CD4-positive, alpha-beta memory T cell (primary cell): ENCODE data around the gene FAXC. TPM values are rescaled to one million over a fixed set of nuclear protein-coding genes. Genes with fewer than 3 reads are reported as not detected.

ENCODE experiments used
- CTCF ChIA-PET: fragments of 350-600 bp; sonication (Branson Sonifier 250); formaldehyde crosslinking; loops from one replicate; lab custom pipeline; 2021; ENCODE audit warnings: inconsistent platforms; ENCODE audit not compliant: partially characterized antibody; lab: Charles Lee
- POLR2A ChIA-PET: fragments of 350-600 bp; sonication (Branson Sonifier 250); formaldehyde crosslinking; loops from one replicate; lab custom pipeline; 2021; ENCODE audit not compliant: partially characterized antibody; lab: Charles Lee
- DNase-seq, 5 donors: peaks; one replicate each; pipeline versions ENCODE4 v3.0.0 to v3.0.0-alpha.2; 2020 to 2022; ENCODE audit warnings: mixed read lengths in 1 of 5
- H3K27ac ChIP-seq: one replicate; pipeline ENCODE4 v1.7.0; 2013; ENCODE audit warnings: low read depth, low read length
- H3K27me3 ChIP-seq: 2 replicates; pipeline ENCODE4 v1.7.0; 2013; ENCODE audit warnings: mild to moderate bottlenecking, low read length, moderate library complexity; ENCODE audit not compliant: insufficient read depth
- H3K36me3 ChIP-seq: 2 replicates; pipeline ENCODE4 v1.7.0; 2013; ENCODE audit warnings: mild to moderate bottlenecking, low read length, moderate library complexity; ENCODE audit not compliant: insufficient read depth
- H3K4me1 ChIP-seq: 2 replicates; pipeline ENCODE4 v1.7.0; 2013; ENCODE audit warnings: mild to moderate bottlenecking, low read length, moderate library complexity; ENCODE audit not compliant: insufficient read depth
- H3K4me3 ChIP-seq, 2 donors: one replicate each; pipeline ENCODE4 v1.7.0; 2013; ENCODE audit warnings: low read length in 2 of 2, mild to moderate bottlenecking in 1 of 2
- H3K9me3 ChIP-seq, 2 donors: one replicate each; pipeline ENCODE4 v1.7.0; 2013; ENCODE audit warnings: low read length in 2 of 2, control low read depth in 1 of 2; ENCODE audit not compliant: control insufficient read depth in 1 of 2
- H3K27ac Mint-ChIP-seq, 7 donors: one replicate each; pipeline ENCODE4 v1.8.0; 2020 to 2021; ENCODE audit warnings: mixed read lengths in 7 of 7, mild to moderate bottlenecking in 6 of 7, inconsistent platforms in 3 of 7, moderate library complexity in 3 of 7
- H3K27me3 Mint-ChIP-seq, 2 donors: one replicate each; pipeline ENCODE4 v1.8.0; 2020 to 2021; ENCODE audit warnings: mixed read lengths in 2 of 2
- H3K36me3 Mint-ChIP-seq, 2 donors: one replicate each; pipeline ENCODE4 v1.8.0; 2020 to 2021; ENCODE audit warnings: mixed read lengths in 2 of 2, inconsistent platforms in 1 of 2, mild to moderate bottlenecking in 1 of 2
- H3K4me1 Mint-ChIP-seq, 4 donors: one replicate each; pipeline ENCODE4 v1.8.0; 2020 to 2021; ENCODE audit warnings: mixed read lengths in 4 of 4, mild to moderate bottlenecking in 1 of 4
- H3K4me3 Mint-ChIP-seq, 8 donors: one replicate each; pipeline ENCODE4 v1.8.0; 2020 to 2021; ENCODE audit warnings: mixed read lengths in 8 of 8, mild to moderate bottlenecking in 7 of 8, moderate library complexity in 6 of 8, inconsistent platforms in 3 of 8
- H3K9me3 Mint-ChIP-seq, 8 donors: one replicate each; pipeline ENCODE4 v1.8.0; 2020 to 2021; ENCODE audit warnings: mixed read lengths in 8 of 8, mild to moderate bottlenecking in 5 of 8, inconsistent platforms in 3 of 8, moderate library complexity in 1 of 8
- intact Hi-C: fragments of 100-400 bp; cut with micrococcal nuclease; formaldehyde crosslinking; loops from one replicate; pipeline ENCODE4 v1.15.1; 2023
- polyA plus RNA-seq, 2 donors: library from polyadenylated mRNA; unstranded; fragments of 300-500 nt; fragmentation: Illumina TruSeq; gene quantifications; one replicate each; pipeline ENCODE4 v1.2.3, GENCODE V29; 2021
- total RNA-seq, 2 experiments: library from RNA; stranded (reverse); gene quantifications; one replicate each; pipeline ENCODE4 v1.2.3, GENCODE V29; 2021

Gene FAXC
- total and polyA plus RNA-seq, 4 experiments from 2014 or later, result not detected

DNA sequence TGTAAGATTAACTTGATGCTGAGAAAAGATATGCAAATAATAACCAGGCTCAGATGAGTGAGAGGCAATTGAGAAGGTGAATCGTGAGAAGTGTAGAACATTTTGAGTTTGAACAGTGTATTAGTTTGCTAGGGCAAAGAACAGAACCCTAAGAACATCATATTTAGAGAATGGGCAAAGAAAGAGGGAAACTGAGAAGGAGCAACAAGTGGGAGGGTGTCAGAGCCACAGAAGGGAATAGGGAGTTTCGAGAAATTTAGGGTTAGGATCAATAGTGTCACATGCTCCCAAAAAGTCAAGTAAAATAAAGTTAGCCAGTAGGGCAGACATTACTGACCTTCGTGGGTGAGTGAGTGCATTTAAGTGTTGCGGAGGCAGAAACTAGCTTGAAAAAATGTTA, 5.5 kb upstream of the FAXC start:
- H3K9me3 Mint-ChIP-seq, result no peaks in the 10 kb centered on the region
- no peaks in the 10 kb centered on the region for H3K36me3 Mint-ChIP-seq
- ChIA-PET POLR2A (no interaction called here), CTCF (no interaction called here)
- H3K27me3 ChIP-seq, result peaks cover 13% of the 10 kb centered on the region
- H3K4me3 Mint-ChIP-seq, result no peak overlapping the region
- DNase-seq, result no peak
- intact Hi-C loops, result no loop called here
- H3K27ac Mint-ChIP-seq, result no peak overlapping the region
- H3K4me3 ChIP-seq, result no peak overlapping the region
- H3K36me3 ChIP-seq, result no peaks in the 10 kb centered on the region
- H3K27me3 Mint-ChIP-seq, result peaks cover 36 to 43% of the 10 kb centered on the region in 2 donors
- no peaks in the 10 kb centered on the region for H3K9me3 ChIP-seq
- H3K4me1 Mint-ChIP-seq, result peaks cover 0 to 4% (median 0%) of the 10 kb centered on the region in 4 donors
- no peaks in the 10 kb centered on the region for H3K4me1 ChIP-seq
- H3K27ac ChIP-seq, result no peak overlapping the region

DNA sequence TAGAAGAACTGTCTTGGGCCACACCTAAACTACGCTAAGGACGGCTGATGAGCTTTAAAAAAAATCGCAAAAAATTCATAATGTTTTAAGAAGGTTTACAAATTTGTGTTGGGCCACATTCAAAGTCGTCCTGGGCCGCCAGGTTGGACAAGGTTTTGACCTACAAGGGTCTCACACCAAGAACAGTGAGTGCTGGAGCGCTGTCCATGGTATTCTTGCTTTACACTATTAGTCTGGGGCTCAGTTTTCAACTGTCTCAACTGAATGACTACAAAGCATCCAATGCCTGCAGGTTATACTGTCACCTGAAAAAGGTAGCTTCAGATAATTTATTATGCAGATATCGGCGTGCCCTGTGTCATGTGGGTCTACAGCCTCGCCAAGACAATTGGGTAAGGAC, 3.7 kb upstream of the FAXC start:
- Mint-ChIP-seq H3K4me1 (peaks cover 0 to 5% (median under 1%) of the 10 kb centered on the region in 4 donors), H3K4me3 (no peak overlapping the region), H3K27ac (no peak overlapping the region), H3K9me3 (no peaks in the 10 kb centered on the region), H3K36me3 (no peaks in the 10 kb centered on the region), H3K27me3 (peaks cover 41 to 51% of the 10 kb centered on the region in 2 donors)
- DNase-seq, result no peak
- Histone ChIP-seq H3K27me3 (peaks cover 16% of the 10 kb centered on the region), H3K9me3 (no peaks in the 10 kb centered on the region), H3K4me3 (no peak overlapping the region), H3K27ac (no peak overlapping the region), H3K4me1 (no peaks in the 10 kb centered on the region), H3K36me3 (no peaks in the 10 kb centered on the region)
- CTCF ChIA-PET, result interaction anchor here (2.6 kb wide), 1 partner anchor 23 kb away, joined by 12 read pairs; no protein-coding TSS in a partner anchor
- intact Hi-C loops, result no loop called here
- POLR2A ChIA-PET, result no interaction called here

DNA sequence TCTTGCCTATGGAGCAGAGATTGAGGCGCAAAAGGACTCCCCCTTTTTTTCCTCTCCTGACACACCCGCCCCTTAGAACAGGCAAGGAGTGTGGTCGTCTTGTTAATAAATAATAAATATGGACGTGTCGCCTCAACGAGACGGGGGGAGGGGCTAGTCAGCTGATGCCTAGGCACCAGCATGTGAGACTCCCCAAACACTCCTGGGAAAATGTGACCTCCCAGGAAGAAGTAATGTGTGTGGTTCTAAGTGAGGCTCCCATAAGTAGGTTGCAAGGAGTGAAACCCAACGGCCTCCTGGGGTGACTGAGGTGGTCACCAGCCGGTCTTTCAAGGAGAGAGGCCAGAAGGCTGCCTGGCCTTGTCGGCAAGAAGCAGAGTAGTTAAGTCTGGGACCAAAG, 1.1 kb upstream of the FAXC start:
- Mint-ChIP-seq H3K36me3 (no peaks in the 10 kb centered on the region), H3K27me3 (peaks cover 32 to 52% of the 10 kb centered on the region in 2 donors), H3K9me3 (no peaks in the 10 kb centered on the region), H3K27ac (no peak overlapping the region), H3K4me1 (peaks cover 0 to 5% (median under 1%) of the 10 kb centered on the region in 4 donors), H3K4me3 (peak overlapping the region in 2 of 8 donors; percentile 41 to 67)
- DNase-seq, result no peak
- no peaks in the 10 kb centered on the region for H3K9me3 ChIP-seq
- H3K4me3 ChIP-seq, result no peak overlapping the region
- H3K27ac ChIP-seq, result no peak overlapping the region
- no peaks in the 10 kb centered on the region for H3K36me3 ChIP-seq
- H3K27me3 ChIP-seq, result peaks cover 12% of the 10 kb centered on the region
- intact Hi-C loops, result no loop called here
- ChIA-PET POLR2A (no interaction called here), CTCF (no interaction called here)
- H3K4me1 ChIP-seq, result no peaks in the 10 kb centered on the region

GRCh38 chr6:99348288-99349170, 945 bp downstream of the FAXC start:
- H3K36me3 Mint-ChIP-seq, result no peaks in the 10 kb centered on the region
- Histone ChIP-seq H3K27ac (no peak overlapping the region), H3K4me1 (no peaks in the 10 kb centered on the region), H3K27me3 (peaks cover 12% of the 10 kb centered on the region), H3K36me3 (no peaks in the 10 kb centered on the region), H3K9me3 (no peaks in the 10 kb centered on the region), H3K4me3 (no peak overlapping the region)
- POLR2A ChIA-PET, result no interaction called here
- H3K9me3 Mint-ChIP-seq, result no peaks in the 10 kb centered on the region
- H3K27ac Mint-ChIP-seq, result no peak overlapping the region
- intact Hi-C loops, result no loop called here
- peak overlapping the region in 4 of 8 donors; percentile 14 to 57 (median 52) for H3K4me3 Mint-ChIP-seq
- DNase-seq, result no peak
- CTCF ChIA-PET, result interaction anchor here (8.4 kb wide), 1 partner anchor 18 kb away, joined by 53 read pairs; no protein-coding TSS in a partner anchor
- peaks cover 0 to 5% (median under 1%) of the 10 kb centered on the region in 4 donors for H3K4me1 Mint-ChIP-seq
- H3K27me3 Mint-ChIP-seq, result peaks cover 33 to 50% of the 10 kb centered on the region in 2 donors

DNA sequence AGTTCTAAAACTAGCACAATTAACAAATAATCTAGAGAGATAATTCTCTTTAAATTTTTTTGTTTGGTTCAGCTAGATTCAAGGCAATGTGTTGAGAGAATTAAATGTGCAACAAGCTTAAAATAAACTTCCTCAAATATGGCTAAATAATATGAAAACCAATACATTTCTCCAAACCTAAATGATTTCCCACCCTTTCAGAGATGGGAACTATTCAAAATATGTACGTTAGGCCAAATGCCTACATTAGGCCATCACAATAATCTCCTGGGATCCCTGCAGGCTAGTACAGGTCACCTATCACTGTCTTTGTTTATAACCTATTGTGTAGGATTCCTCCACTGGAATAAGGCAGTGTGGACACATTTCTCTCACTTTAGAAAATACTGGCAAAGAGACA, 1.7 kb downstream of the FAXC start:
- Mint-ChIP-seq H3K27ac (no peak overlapping the region), H3K4me1 (peaks cover 0 to 5% (median under 1%) of the 10 kb centered on the region in 4 donors), H3K4me3 (peak overlapping the region in 1 of 8 donors; percentile 7), H3K36me3 (no peaks in the 10 kb centered on the region), H3K27me3 (peaks cover 33 to 49% of the 10 kb centered on the region in 2 donors), H3K9me3 (no peaks in the 10 kb centered on the region)
- ChIA-PET CTCF (interaction anchor here (8.4 kb wide), 1 partner anchor 17 kb away, joined by 53 read pairs; no protein-coding TSS in a partner anchor), POLR2A (no interaction called here)
- H3K9me3 ChIP-seq, result no peaks in the 10 kb centered on the region
- no peak overlapping the region for H3K4me3 ChIP-seq
- H3K36me3 ChIP-seq, result no peaks in the 10 kb centered on the region
- H3K27me3 ChIP-seq, result peaks cover 12% of the 10 kb centered on the region
- no peak overlapping the region for H3K27ac ChIP-seq
- no peak for DNase-seq
- no peaks in the 10 kb centered on the region for H3K4me1 ChIP-seq
- intact Hi-C loops, result no loop called here

DNA sequence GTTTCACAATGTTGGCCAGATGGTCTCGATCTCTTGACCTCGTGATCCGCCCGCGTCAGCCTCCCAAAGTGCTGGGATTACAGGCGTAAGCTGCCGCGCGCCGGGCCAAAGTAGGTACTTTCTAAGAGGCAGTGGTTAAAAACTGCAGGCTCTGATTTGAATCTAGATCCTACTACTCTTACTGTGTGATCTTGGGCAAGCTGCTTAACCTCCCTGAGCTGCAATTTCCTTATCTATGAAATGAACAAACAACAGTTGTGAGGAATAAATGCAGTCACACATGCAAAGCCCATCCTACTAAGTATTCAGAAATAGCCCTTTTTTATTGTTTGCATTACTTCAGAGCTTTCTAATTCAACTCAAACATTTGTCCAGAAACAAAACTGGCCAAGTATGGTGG, 2.9 kb downstream of the FAXC start:
- no peaks in the 10 kb centered on the region for H3K36me3 Mint-ChIP-seq
- Histone ChIP-seq H3K36me3 (no peaks in the 10 kb centered on the region), H3K4me3 (no peak overlapping the region), H3K27ac (no peak overlapping the region), H3K4me1 (no peaks in the 10 kb centered on the region), H3K27me3 (peaks cover 12% of the 10 kb centered on the region), H3K9me3 (no peaks in the 10 kb centered on the region)
- H3K4me1 Mint-ChIP-seq, result peaks cover 0 to 5% (median under 1%) of the 10 kb centered on the region in 4 donors
- CTCF ChIA-PET, result interaction anchor here (1.1 to 8.4 kb wide), 2 partner anchors 12 to 16 kb away, joined by 3 to 53 read pairs; no protein-coding TSS in a partner anchor
- H3K27ac Mint-ChIP-seq, result no peak overlapping the region
- H3K4me3 Mint-ChIP-seq, result no peak overlapping the region
- H3K27me3 Mint-ChIP-seq, result peaks cover 33 to 40% of the 10 kb centered on the region in 2 donors
- POLR2A ChIA-PET, result no interaction called here
- DNase-seq, result no peak
- intact Hi-C loops, result no loop called here
- no peaks in the 10 kb centered on the region for H3K9me3 Mint-ChIP-seq

DNA sequence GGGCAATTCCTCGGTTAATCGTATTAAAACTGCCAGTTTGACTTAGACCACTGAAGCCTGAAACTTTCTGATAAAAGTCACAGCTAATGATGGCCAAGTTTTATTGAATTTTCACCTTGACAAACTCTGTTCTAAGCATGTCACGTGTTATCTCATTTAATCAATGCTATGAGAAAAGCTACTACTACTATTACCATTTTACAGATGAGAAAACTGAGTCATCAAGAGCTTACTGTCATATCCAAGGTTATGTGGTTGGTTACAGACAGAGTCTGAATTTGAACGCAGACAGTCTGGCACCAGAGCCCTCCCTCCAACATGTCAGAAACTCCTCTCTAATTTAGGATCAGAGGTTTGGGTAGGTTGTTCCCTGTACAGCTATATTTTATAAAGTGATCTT, 4.3 kb downstream of the FAXC start:
- intact Hi-C loops, result no loop called here
- H3K4me1 Mint-ChIP-seq, result peaks cover 0 to 3% (median under 1%) of the 10 kb centered on the region in 4 donors
- H3K27ac Mint-ChIP-seq, result no peak overlapping the region
- no peak overlapping the region for H3K4me3 Mint-ChIP-seq
- no peaks in the 10 kb centered on the region for H3K36me3 Mint-ChIP-seq
- H3K9me3 Mint-ChIP-seq, result no peaks in the 10 kb centered on the region
- H3K27me3 Mint-ChIP-seq, result peaks cover 22 to 31% of the 10 kb centered on the region in 2 donors
- CTCF ChIA-PET, result interaction anchor here (1.4 to 8.4 kb wide), 2 partner anchors 10 to 14 kb away, joined by 5 to 53 read pairs; no protein-coding TSS in a partner anchor
- POLR2A ChIA-PET, result no interaction called here
- no peak overlapping the region for H3K27ac ChIP-seq
- H3K9me3 ChIP-seq, result no peaks in the 10 kb centered on the region
- H3K4me3 ChIP-seq, result no peak overlapping the region
- peaks cover 4% of the 10 kb centered on the region for H3K27me3 ChIP-seq
- H3K36me3 ChIP-seq, result no peaks in the 10 kb centered on the region
- no peak for DNase-seq
- no peaks in the 10 kb centered on the region for H3K4me1 ChIP-seq
